DOHH2 (cell line): ENCODE results near the gene CDS2.

Experiments used
- H3F3A ChIP-seq: fragments of 200-600 bp; sonication (generic), shearing (Covaris generic); 2 replicates; pipeline ENCODE4 v1.6.0; 2016; ENCODE audit warnings: antibody characterized with exemption, mild to moderate bottlenecking; ENCODE audit not compliant: control insufficient read depth, insufficient read depth
- H3K27ac ChIP-seq: fragments of 200-600 bp; sonication (generic); 2 replicates; pipeline ENCODE4 v1.5.1; 2014; ENCODE audit warnings: low read depth, mild to moderate bottlenecking, low read length, moderate library complexity
- H3K27me3 ChIP-seq: fragments of 200-600 bp; sonication (generic); 2 replicates; pipeline ENCODE4 v1.6.1; 2014; ENCODE audit warnings: mild to moderate bottlenecking, low read length, mixed read lengths; ENCODE audit not compliant: control insufficient read depth
- H3K36me3 ChIP-seq: fragments of 200-600 bp; sonication (generic); 2 replicates; pipeline ENCODE4 v1.6.1; 2014; ENCODE audit warnings: mild to moderate bottlenecking, low read length, moderate library complexity, mixed read lengths; ENCODE audit not compliant: control insufficient read depth
- H3K4me1 ChIP-seq: fragments of 200-600 bp; sonication (generic); 2 replicates; pipeline ENCODE4 v1.6.1; 2014; ENCODE audit warnings: mild to moderate bottlenecking, low read length, mixed read lengths; ENCODE audit not compliant: control insufficient read depth
- H3K4me2 ChIP-seq: fragments of 200-600 bp; sonication (generic); 2 replicates; pipeline ENCODE4 v1.6.0; 2014; ENCODE audit warnings: mild to moderate bottlenecking, low read length, moderate library complexity
- H3K4me3 ChIP-seq: fragments of 200-600 bp; sonication (generic); 2 replicates; pipeline ENCODE4 v1.5.1; 2014; ENCODE audit warnings: mild to moderate bottlenecking, low read length, mixed read lengths
- H3K79me2 ChIP-seq: fragments of 200-600 bp; sonication (generic); 2 replicates; pipeline ENCODE4 v1.6.1; 2014; ENCODE audit warnings: mild to moderate bottlenecking, low read length, mixed read lengths; ENCODE audit not compliant: control insufficient read depth
- H3K9me2 ChIP-seq: fragments of 200-600 bp; sonication (generic); replicated peaks from 2 replicates; pipeline ENCODE4 v1.6.1; 2014; ENCODE audit warnings: mild to moderate bottlenecking, low read length, mixed read lengths; ENCODE audit not compliant: control insufficient read depth
- H3K9me3 ChIP-seq: fragments of 200-600 bp; sonication (generic); 2 replicates; pipeline ENCODE4 v1.6.1; 2014; ENCODE audit warnings: antibody characterized with exemption, low read length, mixed read lengths; ENCODE audit not compliant: control insufficient read depth, insufficient read depth
- H4K20me1 ChIP-seq: fragments of 200-600 bp; sonication (generic); 2 replicates; pipeline ENCODE4 v1.6.0; 2014; ENCODE audit warnings: low read depth, mild to moderate bottlenecking, antibody characterized with exemption, low read length, moderate library complexity; ENCODE audit not compliant: control insufficient read depth, insufficient read depth
- EZH2phosphoT487 ChIP-seq: fragments of 200-600 bp; sonication (generic); IDR thresholded peaks from 2 replicates; pipeline ENCODE4 v1.6.1; 2017; ENCODE audit warnings: borderline replicate concordance, mild to moderate bottlenecking, antibody characterized with exemption, low read length, moderate library complexity, mixed read lengths
- TF ChIP-seq, protein P1 (sequence below): fragments of 200-600 bp; sonication (generic); IDR thresholded peaks from one replicate; pipeline ENCODE4 v1.5.1; 2014; ENCODE audit warnings: antibody characterized with exemption, mild to moderate bottlenecking, low read depth, low read length; ENCODE audit not compliant: poor library complexity, severe bottlenecking

Gene CDS2

GRCh38 chr20:5127859-5128424 lies 1.1 kb downstream of the CDS2 start:
- H3K27me3 ChIP-seq, result no peaks in the 10 kb centered on the region
- no peaks in the 10 kb centered on the region for H3K9me3 ChIP-seq
- H3K36me3 ChIP-seq, result peaks cover 3% of the 10 kb centered on the region
- no peaks in the 10 kb centered on the region for H3K9me2 ChIP-seq
- TF ChIP-seq, protein P1, sequence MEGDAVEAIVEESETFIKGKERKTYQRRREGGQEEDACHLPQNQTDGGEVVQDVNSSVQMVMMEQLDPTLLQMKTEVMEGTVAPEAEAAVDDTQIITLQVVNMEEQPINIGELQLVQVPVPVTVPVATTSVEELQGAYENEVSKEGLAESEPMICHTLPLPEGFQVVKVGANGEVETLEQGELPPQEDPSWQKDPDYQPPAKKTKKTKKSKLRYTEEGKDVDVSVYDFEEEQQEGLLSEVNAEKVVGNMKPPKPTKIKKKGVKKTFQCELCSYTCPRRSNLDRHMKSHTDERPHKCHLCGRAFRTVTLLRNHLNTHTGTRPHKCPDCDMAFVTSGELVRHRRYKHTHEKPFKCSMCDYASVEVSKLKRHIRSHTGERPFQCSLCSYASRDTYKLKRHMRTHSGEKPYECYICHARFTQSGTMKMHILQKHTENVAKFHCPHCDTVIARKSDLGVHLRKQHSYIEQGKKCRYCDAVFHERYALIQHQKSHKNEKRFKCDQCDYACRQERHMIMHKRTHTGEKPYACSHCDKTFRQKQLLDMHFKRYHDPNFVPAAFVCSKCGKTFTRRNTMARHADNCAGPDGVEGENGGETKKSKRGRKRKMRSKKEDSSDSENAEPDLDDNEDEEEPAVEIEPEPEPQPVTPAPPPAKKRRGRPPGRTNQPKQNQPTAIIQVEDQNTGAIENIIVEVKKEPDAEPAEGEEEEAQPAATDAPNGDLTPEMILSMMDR, result no peak
- no peak for TF ChIP-seq EZH2phosphoT487
- peak overlapping the region; percentile 72 for H3K27ac ChIP-seq
- H3K79me2 ChIP-seq, result peaks cover 57% of the 10 kb centered on the region
- no peaks in the 10 kb centered on the region for H4K20me1 ChIP-seq
- H3K4me2 ChIP-seq, result peak overlapping the region; percentile 86
- no peaks in the 10 kb centered on the region; the same call in 1 of the 2 replicates for H3F3A ChIP-seq
- H3K4me3 ChIP-seq, result peak overlapping the region; percentile 97
- H3K4me1 ChIP-seq, result peaks cover 25% of the 10 kb centered on the region

- Histone ChIP-seq H3F3A (peaks cover 2% of the 10 kb centered on the region), H3K9me2 (no peaks in the 10 kb centered on the region), H3K4me2 (peak overlapping the region; percentile 86), H3K36me3 (peaks cover 3% of the 10 kb centered on the region), H3K27ac (no peak overlapping the region), H3K27me3 (no peaks in the 10 kb centered on the region), H3K79me2 (peaks cover 67% of the 10 kb centered on the region), H3K4me3 (no peak overlapping the region), H3K4me1 (peaks cover 25% of the 10 kb centered on the region), H3K9me3 (no peaks in the 10 kb centered on the region), H4K20me1 (no peaks in the 10 kb centered on the region)
- no peak for TF ChIP-seq EZH2phosphoT487
- TF ChIP-seq, protein P1, result no peak
These were observed 2.1 kb downstream of the CDS2 start for GRCh38 chr20:5128886-5129285.

DNA sequence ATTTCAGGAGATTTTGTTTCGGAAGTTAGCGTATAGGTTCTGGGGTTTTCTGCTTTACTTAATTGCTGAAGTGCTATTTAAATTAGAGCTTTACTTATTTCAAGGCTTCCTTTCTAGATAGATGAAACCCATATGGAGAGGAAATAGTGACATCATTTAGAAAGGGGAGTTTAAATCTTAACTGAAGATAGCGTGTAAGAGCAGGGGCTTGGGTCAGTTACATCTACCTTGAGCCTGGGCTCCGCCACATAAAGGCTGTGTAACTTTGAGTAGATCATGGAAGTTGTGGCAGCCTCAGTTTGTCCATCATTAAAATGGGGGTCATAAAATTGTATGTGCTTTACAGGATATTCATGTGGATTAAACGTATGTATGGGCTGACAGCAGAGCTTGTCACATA lies 4.7 kb downstream of the CDS2 start:
- H3K27ac ChIP-seq, result no peak overlapping the region
- no peaks in the 10 kb centered on the region for H3K9me3 ChIP-seq
- no peaks in the 10 kb centered on the region for H3K27me3 ChIP-seq
- no peaks in the 10 kb centered on the region for H3K9me2 ChIP-seq
- no peak overlapping the region for H3K4me3 ChIP-seq
- H4K20me1 ChIP-seq, result no peaks in the 10 kb centered on the region
- peaks cover 3% of the 10 kb centered on the region for H3K36me3 ChIP-seq
- no peak for TF ChIP-seq EZH2phosphoT487
- TF ChIP-seq, protein P1, result no peak
- H3K79me2 ChIP-seq, result peaks cover 88% of the 10 kb centered on the region
- H3F3A ChIP-seq, result peaks cover 3% of the 10 kb centered on the region; the same call in 1 of the 2 replicates
- H3K4me2 ChIP-seq, result peak overlapping the region; percentile 22; the same call in 1 of the 2 replicates
- H3K4me1 ChIP-seq, result peaks cover 17% of the 10 kb centered on the region
